ENCODE data around the gene SND1. TPM values are rescaled to one million over a fixed set of nuclear protein-coding genes. Genes with fewer than 3 reads are reported as not detected.
A peak's percentile ranks its signal among the peaks of the same experiment; 100 is the strongest.

Gene SND1
- total and polyA plus RNA-seq, 7 donors: 29.2 to 72.8 (median 48.2) TPM

DNA sequence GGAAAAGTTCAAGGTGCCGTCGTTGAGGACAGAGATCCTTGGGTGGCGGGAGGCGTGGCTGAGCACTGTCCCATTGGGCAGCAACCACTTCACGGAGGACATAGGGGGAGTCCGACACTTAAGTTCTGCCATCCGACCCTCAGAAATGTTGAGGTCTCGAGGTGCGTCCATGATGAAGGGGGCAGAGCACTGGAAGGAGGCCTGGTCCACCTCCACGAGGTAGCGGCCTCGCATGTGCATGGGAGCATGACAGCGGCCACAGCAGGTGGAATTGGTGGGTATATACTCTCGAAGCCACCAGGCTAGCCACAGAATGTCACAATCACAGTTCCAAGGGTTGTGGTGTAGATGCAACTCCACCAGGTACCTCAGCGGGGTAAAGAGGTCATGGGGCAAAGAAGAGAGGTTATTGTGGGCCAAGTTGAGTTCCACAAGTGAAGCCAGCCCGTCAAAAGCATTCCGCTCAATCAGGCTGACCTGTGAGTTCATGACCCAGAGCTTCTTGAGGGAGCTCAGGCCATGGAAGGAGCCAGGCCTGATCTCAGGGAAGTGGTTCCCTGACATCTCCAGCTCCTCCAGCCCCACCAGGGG lies 377.5 kb downstream of the SND1 start:
- Histone ChIP-seq H3K4me1 (no peaks in the 10 kb centered on the region), H3K9me3 (no peaks in the 10 kb centered on the region), H3K27me3 (ENCODE audit: insufficient read depth in 3 of 3, low read length in 2 of 3) (peaks cover 0 to 8% (median 0%) of the 10 kb centered on the region in 3 donors), H3K36me3 (ENCODE audit: insufficient read depth in 1 of 2, low read depth in 1 of 2) (no peaks in the 10 kb centered on the region), H3K27ac (no peak overlapping the region), H3K4me3 (no peak overlapping the region)
- TF ChIP-seq, protein P1, sequence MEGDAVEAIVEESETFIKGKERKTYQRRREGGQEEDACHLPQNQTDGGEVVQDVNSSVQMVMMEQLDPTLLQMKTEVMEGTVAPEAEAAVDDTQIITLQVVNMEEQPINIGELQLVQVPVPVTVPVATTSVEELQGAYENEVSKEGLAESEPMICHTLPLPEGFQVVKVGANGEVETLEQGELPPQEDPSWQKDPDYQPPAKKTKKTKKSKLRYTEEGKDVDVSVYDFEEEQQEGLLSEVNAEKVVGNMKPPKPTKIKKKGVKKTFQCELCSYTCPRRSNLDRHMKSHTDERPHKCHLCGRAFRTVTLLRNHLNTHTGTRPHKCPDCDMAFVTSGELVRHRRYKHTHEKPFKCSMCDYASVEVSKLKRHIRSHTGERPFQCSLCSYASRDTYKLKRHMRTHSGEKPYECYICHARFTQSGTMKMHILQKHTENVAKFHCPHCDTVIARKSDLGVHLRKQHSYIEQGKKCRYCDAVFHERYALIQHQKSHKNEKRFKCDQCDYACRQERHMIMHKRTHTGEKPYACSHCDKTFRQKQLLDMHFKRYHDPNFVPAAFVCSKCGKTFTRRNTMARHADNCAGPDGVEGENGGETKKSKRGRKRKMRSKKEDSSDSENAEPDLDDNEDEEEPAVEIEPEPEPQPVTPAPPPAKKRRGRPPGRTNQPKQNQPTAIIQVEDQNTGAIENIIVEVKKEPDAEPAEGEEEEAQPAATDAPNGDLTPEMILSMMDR (IDR thresholded peaks at IDR 0.05): no peak
- 96 to 98% (median 97%) methylated on average over 17 of the region's 17 CpGs for WGBS, 3 donors
- ATAC-seq: no peak
- intact Hi-C loops (cut with DNase I): loop anchor here in 1 of 2 donors (5.0 kb wide), 1 partner anchor 322 kb away; no protein-coding TSS in a partner anchor
- no peak for DNase-seq

DNA sequence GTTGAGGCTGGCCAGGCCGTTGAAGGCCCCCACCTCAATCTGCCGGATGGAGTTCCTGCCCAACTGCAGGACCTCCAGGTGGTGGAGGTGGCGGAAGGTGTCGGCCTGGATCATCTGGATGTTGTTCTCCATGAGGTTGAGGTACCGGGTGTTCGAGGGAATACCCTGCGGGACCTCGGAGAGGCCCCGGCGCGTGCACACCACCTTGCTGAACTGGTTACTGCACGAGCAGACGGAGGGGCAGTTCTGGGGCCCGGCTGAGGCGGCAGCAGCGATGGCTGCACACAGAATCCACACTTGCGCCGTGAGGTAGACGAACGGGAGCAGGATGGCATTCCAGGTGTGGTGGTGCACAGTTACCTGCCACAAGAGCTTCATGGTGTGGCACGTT lies 378.3 kb downstream of the SND1 start:
- WGBS, 3 donors: 94 to 97% (median 95%) methylated on average over 21 of the region's 21 CpGs
- no peaks in the 10 kb centered on the region for H3K9me3 ChIP-seq
- peak overlapping the region; percentile 69 for H3K4me3 ChIP-seq
- H3K27ac ChIP-seq: no peak overlapping the region
- intact Hi-C loops (cut with DNase I): no loop called here
- peaks cover 0 to 8% (median 0%) of the 10 kb centered on the region in 3 donors for H3K27me3 ChIP-seq (ENCODE audit: insufficient read depth in 3 of 3, low read length in 2 of 3)
- no peak for DNase-seq
- peaks cover 6% of the 10 kb centered on the region for H3K4me1 ChIP-seq
- H3K36me3 ChIP-seq (ENCODE audit: insufficient read depth in 1 of 2, low read depth in 1 of 2): no peaks in the 10 kb centered on the region
- no peak for ATAC-seq
- TF ChIP-seq, protein P1 (IDR thresholded peaks at IDR 0.05): no peak

DNA sequence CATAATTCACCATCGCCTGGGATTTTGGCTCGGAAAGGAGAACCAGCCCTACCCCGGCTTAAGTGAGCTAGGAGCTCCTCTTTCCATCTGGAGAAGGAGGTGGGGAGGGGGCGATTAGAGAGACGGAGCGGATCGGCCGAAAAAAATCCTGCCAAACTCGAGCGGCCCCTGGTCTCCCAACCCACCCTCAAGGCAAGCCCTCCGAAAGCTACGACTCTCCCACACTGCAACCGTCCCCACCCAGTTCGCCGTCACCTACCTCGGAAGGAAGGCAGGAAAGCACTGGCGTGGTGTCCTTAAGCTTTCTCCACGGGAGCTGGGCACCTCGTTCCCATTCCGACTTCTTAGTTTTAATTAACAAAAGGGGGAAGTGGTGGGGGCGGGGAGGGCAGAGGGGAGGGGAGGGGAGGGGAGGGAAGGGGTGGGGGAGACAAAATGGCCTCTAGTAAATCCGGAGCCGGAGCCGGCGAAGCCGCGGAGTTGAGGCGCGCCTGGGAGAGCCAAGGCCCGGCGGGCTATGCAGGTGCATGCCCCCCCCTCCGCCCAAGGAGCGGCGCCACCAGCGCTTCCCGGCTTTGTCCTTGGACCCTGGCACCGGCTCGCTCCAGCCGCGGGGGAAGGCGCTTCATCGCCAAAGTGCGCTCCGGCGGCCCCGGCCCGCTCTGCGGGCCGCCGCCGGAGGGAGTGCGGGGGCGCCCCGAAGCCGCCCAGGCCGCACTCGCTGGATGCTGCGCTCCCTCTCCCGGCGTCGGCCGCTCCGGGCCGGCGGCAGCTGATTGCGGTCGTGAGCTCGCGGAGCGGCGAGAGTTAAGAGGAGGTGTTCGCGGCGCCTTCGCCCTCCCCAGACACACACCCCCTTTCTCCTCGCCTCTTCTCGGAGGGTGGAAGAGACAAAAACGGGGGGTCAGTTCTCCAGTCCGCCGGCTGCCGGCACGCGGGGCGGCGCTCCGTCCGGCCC lies 378.9 kb downstream of the SND1 start, which contains the start of gene LRRC4:
Gene LRRC4 (minus strand): TSS at position 784 of the 958 bp plus-strand sequence. CDS start 797 bp downstream, outside the sequence.
- intact Hi-C loops (cut with DNase I): no loop called here
- Histone ChIP-seq H3K36me3 (ENCODE audit: insufficient read depth in 1 of 2, low read depth in 1 of 2) (no peaks in the 10 kb centered on the region), H3K27ac (no peak within 1 kb of the TSS), H3K4me1 (peaks cover 6% of the 10 kb centered on the region), H3K4me3 (peak within 1 kb of the TSS; percentile 69), H3K27me3 (ENCODE audit: insufficient read depth in 3 of 3, low read length in 2 of 3) (peaks cover 0 to 8% (median 0%) of the 10 kb centered on the region in 3 donors), H3K9me3 (no peaks in the 10 kb centered on the region)
- ATAC-seq (peak; percentile 22 to 38 (median 34)), DNase-seq (no peak)
- TF ChIP-seq, protein P1 (IDR thresholded peaks at IDR 0.05): no peak
- WGBS, 3 donors: 15 to 33% (median 21%) methylated on average over 43 to 87 of the region's 87 CpGs

DNA sequence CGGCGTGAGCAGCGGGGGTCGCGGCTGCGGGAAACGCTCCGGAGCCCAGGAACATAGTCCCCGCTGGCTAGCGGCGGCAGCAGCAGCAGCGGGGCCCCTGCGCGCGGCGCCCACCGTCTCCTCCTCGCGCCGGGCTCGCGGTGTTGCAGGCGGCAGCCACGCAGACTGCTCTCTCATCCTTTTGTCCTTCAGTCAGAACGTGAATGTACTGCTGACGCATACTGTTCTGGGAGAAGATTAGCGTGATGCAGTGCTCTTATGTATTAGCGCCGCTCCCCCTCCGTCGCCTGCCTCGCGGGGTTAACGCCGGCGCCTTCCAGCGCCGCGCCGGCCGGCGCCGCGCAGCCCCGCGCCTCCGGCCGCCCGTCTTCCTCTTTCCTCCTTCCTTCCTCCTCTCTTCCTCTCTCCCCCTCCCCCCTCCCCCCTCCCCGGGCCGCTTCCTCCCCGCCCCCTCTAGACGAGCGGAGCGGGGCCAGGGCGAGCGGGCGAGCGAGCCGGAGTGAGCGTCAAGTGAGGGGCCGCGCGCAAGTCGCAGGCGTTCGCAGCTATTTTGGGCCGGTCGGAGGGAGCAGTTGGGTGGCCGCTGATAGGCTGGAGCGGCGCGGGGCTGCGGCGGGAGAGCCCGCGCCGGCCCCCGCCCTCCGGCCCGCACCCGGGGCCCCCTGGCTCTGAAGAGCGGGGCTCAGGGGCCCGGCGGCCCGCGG lies 380.1 kb downstream of the SND1 start:
- Histone ChIP-seq H3K36me3 (ENCODE audit: insufficient read depth in 1 of 2, low read depth in 1 of 2) (no peaks in the 10 kb centered on the region), H3K4me3 (peak overlapping the region; percentile 65), H3K9me3 (no peaks in the 10 kb centered on the region), H3K27me3 (ENCODE audit: insufficient read depth in 3 of 3, low read length in 2 of 3) (peaks cover 0 to 8% (median 0%) of the 10 kb centered on the region in 3 donors), H3K27ac (no peak overlapping the region), H3K4me1 (peaks cover 6% of the 10 kb centered on the region)
- 0 to 1% (median 0%) methylated on average over 53 to 84 of the region's 87 CpGs for WGBS, 3 donors
- intact Hi-C loops (cut with DNase I): no loop called here
- ATAC-seq: peak; percentile 70 to 94 (median 84)
- TF ChIP-seq, protein P1 (IDR thresholded peaks at IDR 0.05): peak; percentile 39
- DNase-seq: peak; percentile 56 to 68
